Endothelial cell (in vitro differentiated cells): ENCODE data around the gene GPC5. TPM values are rescaled to one million over a fixed set of nuclear protein-coding genes. Genes with fewer than 3 reads are reported as not detected.

Experiments used
- microRNA-seq: library from miRNA; unstranded; fragments of <30 nt; microRNA quantifications from one replicate; pipeline ENCODE4, GENCODE V29; 2020; ENCODE audit not compliant: unreplicated experiment
- total RNA-seq: library from RNA; stranded (reverse); fragmentation: NEBNext Ultra II Directional; extraction: Animal tissue kit (Norgen Biotek cat#: 25700); gene quantifications from one replicate; pipeline ENCODE4 v1.2.1, GENCODE V29; 2021; ENCODE audit not compliant: unreplicated experiment

GPC5 gene
- total RNA-seq, 1 donor from 2014 or later: not detected

Small RNA genes lying within 50 kb of the gene (microRNA-seq; reads per million reads assigned to microRNA genes)
- not detected for gene MIR548AS

Other genes with a start within 250 kb of the GPC5 start
- 3.3 TPM for gene MIR17HG, start 50.9 kb upstream of the GPC5 start, total RNA-seq